Activated T-helper 9 cell treated with anti-CD3 and anti-CD28 coated beads, Interleukin-2, amount 50 U/mL, for 16 hours (primary cell): ENCODE measurements around the gene MED17.

Source experiments
- DNase-seq: peaks from one replicate; pipeline ENCODE4 v3.0.0-alpha.2; 2020; ENCODE audit warnings: low read depth

MED17 gene

DNA sequence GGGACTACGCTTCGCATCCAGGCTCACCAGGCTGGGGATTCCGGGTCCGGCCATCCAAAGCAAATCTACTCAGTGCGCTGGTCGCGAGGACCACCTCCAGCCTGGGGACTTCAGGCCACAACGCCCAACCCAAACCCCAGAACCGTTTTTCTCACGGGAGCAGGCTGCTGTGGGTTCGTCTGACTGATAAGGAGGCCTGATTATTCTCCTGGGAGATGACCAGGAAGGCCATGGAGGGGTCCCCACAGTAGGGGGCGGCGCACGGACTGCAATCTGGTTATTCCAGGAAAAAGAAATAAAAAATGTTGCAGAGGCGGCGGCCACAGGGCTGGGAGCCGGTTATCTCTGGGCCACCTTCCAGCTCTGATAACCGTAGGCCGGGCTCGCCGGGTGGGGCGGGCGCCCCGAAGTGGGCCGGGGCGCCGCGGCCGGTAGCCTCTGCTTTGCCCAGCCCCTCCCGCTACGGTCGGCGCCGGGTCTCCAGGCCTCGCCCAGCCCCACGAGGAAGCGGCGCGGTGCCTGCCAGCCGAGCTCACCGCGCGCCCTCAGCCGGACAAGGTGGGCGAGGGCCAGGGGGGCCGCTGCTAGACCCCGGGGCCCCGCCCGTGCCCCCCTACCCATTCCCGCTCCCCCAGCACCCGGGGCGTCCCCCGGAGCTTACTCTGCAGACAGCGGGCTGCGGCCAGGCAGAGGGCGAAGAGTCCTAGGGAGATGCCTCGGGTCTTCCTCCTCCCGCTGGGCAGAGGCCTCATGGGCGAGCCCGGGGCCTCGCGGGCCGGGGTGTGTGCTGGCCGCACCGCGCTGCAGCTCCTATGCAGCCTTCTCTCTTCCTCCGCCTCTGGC is 65.9 kb downstream of the MED17 start:
- DNase-seq = no peak

DNA sequence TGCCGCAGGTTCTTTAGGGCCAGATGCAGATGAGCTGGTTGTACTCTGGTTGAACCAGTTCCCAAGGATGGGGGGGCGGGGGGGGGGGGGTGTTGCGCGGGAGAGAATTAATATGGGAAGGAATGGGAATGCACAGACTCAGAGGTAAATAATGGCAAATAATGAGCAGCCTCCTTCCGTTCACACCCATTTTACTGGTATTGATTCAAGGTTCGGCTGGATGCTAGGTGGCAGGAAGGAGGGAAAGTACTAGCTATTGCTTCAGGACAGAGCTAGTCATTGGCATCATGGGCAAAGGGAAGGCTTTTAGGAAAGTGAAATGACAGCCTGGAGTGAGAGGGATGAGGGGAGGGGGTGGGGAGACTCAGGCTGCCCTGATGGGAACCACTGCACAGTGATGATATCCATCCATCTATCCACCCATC is 66.5 kb downstream of the MED17 start, which contains the start of gene VSTM5:
Gene VSTM5 (minus strand): TSS at position 25 of the 425 bp plus-strand sequence. CDS start 116 bp downstream, outside the sequence.
- no peak for DNase-seq

DNA sequence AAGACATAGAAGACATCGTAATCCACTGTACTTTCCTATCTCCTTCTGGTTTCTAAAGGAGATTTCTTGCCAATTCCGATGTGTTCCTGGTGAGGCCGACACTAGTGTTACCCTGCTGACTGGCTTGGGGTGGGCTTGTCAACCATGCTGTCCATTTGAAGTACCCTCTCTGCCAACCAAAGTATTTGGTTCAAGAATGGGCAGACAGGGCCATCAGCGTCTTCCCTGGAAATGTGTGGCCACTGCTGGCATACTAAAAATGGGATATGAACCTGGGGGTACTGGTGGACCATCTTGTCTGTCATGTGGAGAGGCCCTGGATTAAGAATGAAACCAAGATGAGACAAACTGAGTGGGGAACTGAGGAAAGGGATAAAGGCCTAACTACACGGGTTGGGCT is 68.2 kb downstream of the MED17 start:
- no peak for DNase-seq

DNA sequence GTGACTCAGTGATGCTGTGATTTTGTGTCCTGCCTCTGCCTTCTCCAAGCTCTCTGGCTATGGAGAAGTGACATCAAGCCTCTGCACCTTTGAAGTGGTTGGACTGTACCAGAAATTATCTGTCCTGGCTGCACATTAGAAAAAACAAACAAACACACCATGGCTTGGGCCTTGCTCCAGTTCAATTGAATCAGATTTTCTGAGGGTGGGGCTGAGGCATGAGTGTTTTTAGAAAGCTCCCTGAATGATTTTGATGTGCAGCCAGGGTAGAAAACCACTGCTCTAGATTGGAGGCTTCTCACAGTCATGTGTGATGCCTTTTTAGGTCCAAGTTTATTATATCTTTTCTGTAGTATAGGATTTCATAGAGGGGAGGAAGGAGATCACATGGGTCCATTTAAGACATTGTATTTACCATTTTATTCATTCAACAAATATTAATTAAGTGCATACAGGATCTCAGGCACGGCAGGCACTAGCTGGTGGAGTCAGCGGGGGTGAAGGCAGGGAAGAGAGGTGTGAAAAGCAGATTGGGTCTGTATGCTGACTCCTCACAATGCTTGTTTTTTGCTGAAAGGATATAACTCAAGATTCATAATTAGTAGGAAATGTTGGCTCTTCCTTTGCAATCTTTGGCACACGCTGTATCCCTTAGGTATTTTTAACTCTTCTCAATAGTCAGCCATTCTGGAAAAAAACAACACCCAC is 73.5 kb downstream of the MED17 start:
- DNase-seq = no peak

DNA sequence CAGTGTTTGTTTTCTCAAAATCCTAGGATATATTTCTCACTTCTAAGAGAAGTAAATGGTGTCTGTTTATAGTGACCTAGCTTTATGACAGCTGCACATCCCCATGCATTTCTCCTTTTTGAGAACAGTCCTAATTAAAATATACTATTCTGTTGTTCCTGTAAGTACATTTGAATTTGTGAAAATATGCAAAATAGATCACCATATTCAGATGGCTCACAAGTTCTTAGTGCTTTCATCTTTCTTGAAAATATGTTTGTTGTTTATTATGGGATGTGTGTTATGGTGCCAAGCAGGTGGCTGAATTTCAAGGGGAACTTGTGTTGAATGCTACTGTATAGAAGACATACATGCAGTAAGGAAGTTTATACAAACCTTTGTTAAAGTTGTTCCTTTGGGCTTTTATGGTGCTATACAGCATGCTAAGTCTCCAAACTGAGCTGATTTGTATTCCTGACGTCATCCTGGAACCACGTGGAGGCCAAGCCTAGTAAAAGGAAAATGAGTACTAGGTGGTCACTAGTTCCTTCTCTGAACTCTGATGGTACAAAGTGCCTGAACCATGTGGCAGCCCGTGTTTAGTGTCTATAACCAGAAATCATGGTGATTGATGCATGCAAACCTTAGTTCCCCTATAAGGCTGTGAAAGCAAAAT is 74.2 kb downstream of the MED17 start:
- no peak for DNase-seq

DNA sequence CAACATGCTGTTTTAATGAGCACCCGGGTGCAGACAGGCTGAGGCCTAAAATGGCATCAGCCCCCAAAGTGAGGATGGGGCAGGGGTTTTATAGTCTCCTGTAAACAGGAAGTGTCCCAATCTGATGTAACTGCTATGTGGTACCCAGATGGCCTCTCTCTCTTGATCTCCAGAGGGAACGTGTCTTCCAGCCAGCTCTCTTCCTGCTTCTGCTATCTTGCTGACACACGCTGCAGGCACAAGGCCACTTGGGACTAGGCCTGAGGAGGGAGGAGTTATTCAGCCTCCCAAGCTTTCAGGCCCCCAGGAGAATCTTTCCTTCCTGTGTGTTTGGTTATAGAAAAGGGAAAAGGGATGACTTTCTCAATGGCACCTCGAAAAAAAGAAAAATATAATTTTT is 77.7 kb downstream of the MED17 start:
- no peak for DNase-seq
